Measurements from ENCODE around the gene BCAS3.
"Not testable (repeated sequence)": the region's sequence is repeated elsewhere in the genome, so short reads cannot be mapped to it uniquely, and the experiment has no call there.

BCAS3 gene

DNA sequence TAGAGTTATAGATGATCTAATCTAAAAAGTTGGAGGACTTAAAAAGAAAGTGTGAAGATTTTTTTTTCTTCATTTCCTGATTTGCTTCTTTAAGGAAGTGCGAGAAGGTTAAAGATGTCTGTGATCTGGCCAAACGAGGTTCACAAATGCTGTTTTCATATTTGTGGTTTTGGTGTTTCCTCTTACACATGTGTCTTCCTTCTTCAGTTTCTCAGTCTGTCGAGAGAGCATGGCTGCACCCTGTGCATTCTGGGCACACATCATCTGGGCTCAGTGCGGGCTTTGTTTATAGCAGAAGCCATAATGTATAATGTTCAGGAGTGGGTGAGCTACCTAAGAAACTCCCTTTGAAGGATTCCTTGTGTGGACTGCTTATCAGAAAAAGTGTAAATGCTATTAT is 461.6 kb downstream of the BCAS3 start:
- DNase-seq: no peak

DNA sequence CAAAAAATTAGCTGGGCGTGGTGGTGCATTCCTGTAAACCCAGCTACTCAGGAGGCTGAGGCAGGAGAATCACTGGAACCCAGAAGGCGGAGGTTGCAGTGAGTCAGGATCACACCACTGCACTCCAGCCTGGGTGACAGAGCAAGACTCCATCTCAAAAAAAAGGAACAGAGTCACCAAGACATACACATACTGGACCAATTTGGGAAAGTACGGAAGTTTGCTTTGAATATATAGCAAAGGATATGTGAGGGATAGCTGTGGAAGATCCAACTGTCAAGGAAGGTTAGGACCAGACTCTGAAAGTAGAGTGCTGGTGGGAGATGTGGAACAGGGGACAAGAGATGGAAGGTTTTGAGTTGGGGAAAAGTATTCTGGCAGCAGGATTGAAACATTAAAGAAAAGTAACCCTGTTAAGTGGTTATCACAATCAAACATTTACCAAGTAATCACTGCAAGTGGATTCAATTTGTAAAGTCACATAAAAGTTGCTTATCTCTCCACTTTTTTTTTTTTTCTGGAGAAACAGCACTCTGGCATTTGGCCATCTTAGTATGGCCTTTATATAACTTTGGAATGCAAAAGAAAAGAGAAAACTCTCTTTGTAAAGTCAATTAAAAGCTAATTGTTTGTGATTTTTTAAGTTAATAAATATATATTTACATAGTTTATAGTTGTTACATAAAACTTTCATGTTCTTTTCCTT is 462.6 kb downstream of the BCAS3 start:
- DNase-seq: no peak

DNA sequence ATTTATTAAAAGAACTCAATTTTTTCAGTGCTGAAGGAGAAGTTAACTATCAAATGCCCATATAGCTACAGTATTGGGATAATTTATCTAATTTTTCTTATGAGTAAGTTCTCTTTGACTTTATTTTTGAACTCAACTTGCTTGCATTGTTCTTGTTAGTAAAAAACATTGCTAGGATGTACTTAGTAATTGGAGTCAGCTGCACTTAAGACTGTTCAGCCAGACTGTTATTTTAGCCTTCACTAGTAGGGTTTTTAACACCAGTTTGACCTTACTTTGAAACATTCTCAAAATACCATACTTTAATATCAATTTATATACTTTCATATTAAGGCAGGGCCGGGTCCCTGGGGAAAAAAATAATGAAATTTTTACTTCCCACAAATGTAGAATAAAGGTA is 465.4 kb downstream of the BCAS3 start:
- DNase-seq: no peak

DNA sequence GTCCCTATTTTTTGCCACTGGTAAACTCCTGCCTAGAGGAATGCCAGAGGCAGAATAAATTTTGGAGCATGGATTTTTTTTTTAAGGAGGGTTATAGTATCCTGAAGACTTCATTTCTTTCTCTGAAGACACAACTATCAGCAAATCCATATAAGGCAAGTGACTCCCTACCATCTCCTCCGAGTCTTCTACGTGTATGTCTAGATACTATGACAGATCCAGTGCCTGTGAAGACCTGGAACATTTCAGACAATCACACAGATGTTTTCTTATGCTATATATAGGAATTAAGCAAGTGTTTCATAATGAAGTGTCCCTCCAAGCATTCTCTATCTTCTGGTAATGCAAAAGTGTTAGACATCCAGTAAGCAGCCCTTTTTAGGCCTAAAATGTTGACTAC is 466.5 kb downstream of the BCAS3 start:
- DNase-seq: no peak

DNA sequence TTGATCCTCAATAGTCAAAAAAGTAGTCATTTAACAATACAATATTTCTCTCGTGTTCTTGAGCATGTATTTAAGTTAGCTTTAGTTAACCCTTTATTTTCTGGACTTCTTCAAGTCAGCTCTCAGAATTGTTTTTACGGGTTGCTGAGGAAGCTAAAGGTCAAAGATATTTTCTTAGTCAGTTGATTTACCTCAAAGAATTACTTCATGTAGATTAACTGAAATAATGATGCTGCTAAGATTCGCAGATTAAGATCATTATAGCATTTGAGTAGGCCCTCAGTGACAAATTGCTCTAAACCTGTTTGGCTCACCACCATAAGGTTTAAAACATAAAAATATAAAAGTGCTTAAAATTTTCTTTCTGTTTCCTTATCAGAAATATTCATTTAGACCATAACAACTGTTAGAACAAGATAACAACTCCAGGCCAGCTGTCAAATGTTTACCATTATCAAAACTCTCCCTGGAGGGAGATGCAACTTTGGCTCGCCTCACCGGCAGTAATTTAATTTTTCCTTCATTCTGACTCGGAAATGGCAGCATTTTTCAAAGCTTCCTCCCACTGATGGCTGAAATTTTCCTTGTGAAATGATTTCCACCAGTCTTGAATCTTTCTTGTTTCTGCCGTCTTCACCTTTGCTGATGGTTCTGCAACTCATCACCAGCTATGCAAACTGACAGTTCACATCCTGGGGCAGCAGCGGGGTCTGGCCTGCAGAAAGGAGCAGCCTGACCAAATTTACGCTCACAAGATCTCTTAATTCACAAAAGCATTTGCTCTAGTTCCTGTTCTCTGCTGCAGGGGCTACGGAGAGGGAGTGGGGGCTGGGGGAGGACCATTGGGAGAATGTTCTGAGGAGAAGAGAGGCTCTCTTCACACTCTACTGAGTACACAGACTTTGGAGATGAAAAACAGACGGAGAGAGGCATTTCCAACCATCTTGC is 467.2 kb downstream of the BCAS3 start:
- DNase-seq: no peak

DNA sequence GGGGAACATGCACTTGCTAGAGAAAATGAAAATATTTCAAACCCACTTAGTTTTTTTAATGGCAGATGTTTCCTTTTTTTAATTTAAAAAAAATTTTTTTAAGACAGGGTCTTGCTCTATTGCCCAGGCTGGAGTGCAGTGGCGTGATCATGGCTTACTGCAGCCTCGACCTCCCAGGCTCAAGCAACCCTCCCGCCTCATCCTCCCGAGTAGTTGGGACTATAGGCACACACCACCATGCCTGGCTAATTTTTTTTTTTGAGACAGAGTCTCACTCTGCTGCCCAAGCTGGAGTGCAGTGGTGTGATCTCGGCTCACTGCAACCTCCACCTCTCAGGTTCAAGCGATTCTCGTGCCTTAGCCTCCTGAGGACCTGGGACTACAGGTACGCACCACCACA is 469.2 kb downstream of the BCAS3 start:
- DNase-seq: not testable (repeated sequence)

DNA sequence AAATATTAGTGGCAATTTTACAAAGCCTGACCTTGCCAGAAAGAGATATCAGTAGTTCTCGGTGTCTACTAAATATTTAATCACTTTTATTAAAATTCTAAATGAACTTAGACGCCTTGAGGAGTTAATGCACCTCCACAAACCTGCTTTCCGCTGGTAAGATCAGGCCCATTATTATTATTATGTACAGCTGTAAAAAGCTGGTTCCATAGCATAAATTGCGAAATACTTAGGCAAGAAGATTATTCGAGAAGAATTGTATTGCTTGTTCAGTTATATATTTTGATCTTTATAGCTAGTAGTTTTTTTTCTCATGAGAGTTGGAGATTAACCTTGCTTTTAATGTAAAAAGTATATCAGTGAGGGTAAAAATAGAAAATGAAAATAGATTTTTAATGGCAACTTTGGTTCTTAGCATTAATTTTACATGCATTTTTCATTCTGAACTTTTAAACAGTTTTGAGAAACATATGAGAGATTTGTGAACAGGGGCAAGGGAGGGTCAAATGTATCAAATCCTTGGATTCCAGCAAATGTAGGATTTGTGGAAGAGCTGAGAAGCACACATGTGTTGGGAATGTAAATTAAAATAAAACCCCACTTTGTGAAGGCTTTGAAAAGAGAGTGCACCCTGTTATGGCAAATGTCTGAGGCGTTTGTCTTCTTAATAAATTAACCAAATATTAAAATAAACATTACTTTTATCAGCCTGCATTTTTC is 471.6 kb downstream of the BCAS3 start:
- no peak for DNase-seq

DNA sequence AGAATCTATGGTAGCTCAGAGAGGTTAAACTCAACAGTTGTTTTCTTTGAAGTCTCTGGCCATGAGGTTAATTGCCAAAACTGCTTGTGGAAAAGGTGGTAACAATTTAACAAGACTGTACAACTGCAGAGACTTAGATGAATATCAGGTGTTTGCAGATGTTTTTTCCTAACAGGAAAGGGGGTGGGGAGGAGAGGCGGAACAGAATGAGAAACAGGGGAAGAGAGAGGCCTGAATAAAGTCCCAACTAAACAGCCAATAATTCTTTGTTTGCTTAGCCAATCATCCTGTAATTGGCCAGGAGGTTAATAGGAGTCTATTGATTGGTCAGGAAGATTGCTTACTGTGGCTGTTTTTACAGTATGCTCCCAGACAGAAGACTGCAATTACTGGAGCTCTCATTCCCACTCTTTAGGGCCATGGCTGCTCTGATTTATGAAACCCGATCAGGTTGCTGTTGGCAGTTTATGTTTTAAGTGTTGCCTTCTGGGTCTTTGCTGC is 472.3 kb downstream of the BCAS3 start:
- DNase-seq: no peak

DNA sequence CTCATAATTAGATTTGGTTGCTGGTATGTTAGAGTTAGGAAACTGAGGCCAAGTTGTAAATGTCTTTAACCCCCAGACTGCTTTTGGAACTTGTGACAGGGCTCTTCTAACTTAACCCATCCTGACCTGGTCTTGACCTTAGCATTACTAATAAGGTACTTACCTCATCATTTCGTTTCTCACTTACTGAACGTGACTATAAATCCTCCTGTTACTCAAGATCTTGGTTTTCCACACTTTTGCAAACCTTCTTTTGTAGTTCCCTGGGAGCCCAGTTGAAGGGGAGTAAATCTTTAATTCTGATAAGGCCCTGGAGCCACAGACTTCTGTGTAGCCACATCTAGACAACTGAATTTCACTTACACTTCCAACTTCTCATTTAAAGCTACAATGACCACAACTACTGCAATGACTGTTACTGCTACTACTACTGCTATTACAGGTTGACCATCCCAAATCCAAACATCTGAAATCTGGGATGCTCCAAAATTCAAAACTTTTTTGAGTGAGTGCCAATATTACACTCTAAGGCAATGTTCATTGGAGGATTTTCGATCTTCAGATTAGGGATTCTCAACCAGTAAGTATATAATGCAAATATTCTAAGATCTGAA is 473.1 kb downstream of the BCAS3 start:
- DNase-seq: no peak

DNA sequence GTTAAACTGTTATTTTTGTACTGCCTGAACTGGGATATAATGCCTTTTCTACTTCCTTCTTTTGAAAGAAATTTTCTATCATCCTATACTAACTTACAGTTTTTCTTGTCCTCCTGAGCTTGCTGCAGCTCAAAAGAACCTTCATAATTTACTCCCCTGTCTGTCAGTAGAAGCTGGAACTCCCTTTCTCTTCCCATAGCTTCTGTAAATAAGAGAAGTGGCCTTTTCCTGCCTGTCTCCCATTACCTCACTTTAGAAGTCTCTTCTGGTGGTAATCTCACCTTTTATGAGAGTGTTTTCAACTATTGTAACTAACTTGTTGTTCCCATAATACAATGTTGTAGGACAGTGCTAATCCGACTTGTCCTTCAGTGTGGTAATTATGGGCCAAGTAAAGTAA is 475.2 kb downstream of the BCAS3 start:
- DNase-seq: no peak

DNA sequence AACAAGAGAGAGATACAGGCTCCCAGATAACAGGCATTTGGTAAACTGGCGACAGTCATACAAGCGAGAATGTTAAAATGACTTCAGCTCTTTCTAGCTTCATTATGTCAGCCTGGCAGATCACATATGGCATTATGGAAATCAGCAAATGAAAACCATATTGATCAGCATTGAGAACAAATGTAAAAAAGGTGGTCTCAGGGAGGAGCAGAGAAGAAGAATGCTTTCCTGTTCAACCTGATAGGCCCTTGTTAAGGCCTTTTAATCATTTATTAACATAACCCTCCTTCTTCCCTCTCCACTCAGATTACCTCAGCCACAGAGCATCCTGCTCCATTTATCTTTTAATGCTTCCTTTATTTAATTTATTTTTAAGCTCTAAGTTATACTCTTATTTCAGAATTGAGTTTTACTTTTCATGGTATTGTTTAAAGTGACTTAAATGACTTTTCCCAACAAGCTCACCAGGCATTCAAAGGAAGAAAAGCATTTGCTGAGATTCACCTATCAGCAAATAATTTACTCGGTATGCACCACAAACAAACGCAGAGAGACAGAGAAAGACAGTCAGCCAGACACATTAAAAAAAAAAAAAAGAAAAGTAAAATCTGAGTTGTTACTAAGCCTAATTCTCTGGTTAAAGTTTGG is 478.1 kb downstream of the BCAS3 start:
- DNase-seq: no peak

DNA sequence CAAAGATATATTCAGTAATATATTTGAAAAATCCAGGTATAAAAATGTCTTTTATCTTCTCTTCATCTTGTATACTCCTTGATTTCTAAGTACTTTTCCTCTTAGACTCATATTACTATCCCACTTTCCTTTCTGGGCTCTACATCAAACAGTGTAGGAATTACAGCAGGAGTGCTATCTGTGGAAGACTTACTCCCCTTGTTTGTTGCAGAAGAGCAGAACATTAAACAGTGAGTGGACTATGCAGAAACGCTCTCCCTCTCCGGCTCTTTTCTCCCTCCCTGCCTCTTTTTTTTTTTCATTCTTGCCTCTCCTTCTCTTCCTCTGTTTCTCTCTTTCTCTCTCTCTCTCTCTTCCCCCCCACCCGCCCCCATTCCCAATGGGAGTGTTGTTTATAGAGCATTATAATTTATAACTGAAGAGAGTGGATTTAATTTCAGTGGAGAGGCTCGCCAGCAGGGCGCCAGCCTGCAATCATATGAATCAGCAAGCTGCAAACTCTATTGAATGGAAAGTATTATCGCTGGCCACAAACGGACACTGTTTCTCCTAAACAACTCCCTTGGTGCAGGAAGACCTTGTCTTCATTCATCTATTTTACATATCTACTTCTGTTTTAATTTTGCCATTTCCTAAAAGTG is 479.7 kb downstream of the BCAS3 start:
- DNase-seq: no peak

DNA sequence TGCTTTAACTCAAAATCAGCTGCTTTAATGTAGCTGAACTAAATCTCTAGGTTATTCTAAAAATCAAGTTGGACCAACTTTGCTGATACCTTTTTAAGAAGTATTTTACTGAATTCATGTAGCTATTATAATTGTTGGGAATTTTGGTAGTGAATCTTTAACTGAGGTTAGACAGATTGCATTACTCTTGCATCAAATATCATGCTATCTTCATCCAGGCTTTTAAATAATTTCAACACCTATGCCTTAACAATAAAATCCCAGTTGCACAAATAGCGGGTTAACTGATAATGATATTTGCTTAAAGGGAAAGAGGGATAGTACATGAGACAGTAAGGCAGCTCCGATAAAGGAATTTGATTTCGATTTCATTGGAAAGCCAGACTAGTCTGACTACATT is 480.7 kb downstream of the BCAS3 start:
- DNase-seq: no peak

DNA sequence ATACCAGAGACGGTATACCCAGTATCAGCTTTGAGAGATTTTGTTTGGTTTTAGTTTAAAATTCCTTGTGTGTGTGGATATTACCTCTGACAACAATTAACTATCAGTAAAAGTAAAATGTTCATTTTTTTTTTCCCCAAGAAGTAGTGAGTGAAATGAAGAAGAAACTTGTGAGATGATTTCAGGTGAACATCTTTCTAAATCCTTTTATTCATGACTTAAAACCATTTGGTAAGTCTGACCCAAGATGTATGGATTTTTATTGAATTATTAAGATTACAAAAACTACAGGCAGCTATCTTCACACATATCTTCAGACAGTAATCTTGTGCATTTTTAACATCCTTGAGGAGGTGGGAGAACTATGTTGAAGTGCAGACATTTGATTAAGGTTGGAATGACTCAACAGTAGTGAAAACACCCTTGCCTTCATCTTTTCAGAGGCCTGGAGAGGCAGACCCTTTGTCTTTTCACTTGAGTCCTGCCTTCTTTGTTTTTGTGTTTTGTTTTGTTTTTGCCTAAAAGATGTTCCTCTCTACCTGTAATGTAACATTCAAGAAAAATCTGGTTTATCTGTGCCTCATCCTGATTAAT is 481.7 kb downstream of the BCAS3 start:
- DNase-seq: no peak

DNA sequence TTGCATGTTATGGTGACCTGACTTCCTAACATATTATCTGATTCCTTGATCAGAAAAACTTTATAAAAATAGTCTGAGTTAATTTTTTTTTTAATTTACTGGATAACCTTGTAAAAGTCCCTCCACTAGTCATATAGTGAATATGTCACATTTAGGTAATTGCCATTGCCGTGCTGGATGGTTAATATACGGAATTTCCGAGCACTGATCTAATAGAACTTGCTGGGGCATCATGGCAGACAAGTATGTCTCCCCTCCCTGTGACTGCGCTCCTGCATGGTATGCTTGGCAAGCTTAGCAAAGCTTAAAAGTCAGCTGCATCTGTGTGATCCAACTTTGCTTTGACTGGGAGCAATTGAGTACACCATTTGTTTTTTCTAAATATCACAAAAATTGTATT is 482.6 kb downstream of the BCAS3 start:
- DNase-seq: no peak

DNA sequence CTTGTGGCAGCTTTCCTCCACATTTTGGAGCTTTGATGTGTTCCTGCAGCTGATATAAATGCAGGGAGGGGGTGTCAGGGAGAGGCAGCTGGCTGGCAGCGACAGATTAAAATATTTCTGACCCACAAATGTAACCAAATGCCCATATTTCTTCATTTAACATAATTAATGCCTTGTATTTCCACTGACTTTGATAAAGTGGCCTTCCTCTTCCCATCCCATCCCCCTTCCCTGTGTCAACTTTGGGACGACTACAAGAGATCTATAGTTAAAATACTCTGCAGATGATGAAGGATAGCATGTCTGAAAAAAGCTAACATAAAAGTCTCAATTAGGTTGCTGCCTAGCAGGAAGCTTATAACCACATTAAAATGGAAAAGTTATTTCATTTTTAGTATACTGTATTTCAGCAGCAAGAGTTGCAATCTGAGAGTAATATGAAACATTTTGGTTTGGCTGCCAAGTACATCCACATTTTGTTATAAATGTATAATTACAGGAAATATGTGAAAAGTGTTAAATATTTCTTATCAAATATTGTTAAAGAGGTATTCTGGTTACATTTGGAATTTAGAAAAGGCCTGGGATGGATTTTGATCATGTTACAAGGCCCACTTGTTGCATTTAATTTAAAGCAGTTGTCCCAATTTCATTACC is 483.3 kb downstream of the BCAS3 start:
- no peak for DNase-seq

DNA sequence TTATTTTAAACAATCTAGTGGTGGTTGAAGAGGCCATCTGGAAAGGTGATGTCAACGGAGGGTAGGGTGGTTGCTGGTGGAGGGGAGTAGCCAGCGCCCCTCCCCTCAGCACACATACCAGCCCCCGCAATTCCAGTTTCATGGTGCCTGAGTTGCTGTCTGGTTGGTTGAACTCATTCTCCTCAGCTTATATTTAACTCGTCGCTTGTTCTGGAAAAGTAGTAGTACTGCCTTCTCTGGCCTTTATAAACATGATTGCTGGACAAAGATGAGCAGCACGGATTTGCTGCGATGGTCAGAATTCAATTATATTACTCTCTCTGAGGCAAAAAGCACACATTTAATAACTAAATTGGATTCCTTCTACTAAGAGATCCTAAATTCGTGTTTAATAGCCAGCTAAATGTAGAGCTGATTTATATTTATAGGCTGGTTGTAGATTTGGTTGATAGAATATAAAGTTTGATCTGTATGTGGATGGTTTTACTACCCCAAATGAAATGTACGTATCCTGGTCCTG is 484.0 kb downstream of the BCAS3 start:
- no peak for DNase-seq

DNA sequence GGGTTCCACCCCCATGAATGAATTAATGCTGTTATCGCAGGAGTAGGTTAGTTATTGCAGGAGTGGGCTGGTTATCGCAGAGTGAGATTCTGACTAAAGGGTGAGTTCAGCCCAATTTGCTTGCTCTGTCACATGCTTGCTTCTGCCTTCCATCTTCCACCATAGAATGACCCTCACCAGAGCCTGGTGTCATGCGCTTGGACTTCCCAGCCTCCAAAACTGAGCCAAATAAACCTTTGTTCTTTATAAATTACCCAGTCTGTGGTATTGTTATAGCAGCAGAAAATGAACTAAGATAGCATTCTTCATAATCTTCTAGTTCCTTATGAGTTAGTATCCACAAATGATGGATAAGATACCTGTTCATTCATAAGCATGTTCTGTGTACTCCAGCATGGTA is 486.9 kb downstream of the BCAS3 start:
- DNase-seq: no peak

DNA sequence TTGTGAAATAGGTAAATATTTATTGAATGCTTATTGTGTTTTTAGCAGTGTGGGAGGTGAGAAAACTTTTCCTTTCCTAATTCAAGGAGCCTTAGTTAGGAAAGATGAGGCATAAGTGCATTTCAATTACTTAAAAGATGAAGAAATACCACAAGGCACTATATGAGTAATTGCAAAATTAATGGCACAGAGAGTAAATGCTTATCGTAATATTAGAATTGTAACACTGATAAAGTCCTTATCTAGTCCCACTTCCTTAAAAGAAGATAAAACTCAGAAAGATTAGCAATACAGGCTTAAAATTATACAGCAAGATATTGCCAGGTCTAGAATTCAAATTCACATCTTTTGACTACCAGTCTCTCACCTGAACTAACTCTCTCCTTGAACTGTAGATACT is 489.4 kb downstream of the BCAS3 start:
- DNase-seq: no peak

DNA sequence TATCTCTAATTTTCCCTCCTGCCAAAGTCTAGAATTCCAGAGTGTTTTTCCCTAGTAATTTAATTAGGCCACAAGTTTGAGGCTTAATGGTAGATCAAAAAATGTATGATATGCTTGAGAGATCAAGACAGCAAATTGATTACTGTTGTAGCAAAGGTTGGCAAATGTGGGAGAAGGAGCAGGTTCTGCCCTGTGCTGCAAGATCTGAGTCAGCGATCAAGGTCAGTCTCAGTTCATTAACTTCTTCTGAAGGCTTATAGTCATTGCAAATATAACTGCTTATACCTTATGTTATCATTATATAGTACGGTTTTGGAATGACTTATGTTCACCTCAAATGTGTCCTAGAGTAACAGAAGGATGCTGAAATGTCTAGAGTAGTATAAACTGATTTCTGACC is 490.9 kb downstream of the BCAS3 start:
- no peak for DNase-seq

DNA sequence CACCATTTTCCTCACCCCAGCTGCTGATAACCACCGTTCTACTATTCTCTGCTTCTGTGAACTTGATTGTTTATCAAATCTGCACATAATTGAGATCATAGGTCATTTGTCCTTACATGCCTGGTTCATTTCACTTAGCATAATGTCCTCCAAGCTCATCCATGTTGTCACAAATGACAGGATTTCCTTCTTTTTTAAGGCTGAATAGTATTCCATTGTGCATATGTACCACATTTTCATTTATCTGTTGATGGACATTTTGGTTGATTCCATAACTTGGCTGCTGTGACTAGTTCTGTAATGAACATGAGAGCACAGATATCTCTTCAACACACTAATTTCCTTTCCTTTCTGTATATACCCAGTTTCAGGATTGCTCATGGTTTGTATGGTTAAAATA is 496.7 kb downstream of the BCAS3 start:
- no peak for DNase-seq
